ENCODE data around the gene DYDC2.

DNA sequence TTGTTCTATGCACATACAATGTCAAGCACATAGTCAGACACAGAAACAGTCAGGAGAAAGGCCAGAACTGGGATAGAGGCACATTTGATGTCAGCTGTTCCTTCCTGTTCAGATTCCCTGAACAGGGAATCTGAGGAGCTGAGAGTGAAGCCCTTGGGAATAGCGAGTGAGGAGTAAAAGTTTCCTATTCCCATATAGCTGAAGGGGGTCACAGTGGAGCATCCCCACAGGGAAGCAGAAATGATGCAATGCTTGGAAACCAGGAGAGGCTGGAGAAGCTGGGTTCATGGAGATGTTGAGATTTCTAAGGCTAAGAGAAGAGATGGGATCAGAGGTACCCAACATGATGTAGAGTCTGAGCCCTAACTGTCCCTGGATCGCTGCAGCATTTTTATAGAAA, 40.4 kb downstream of the DYDC2 start:
- TF ChIP-seq, protein P1, sequence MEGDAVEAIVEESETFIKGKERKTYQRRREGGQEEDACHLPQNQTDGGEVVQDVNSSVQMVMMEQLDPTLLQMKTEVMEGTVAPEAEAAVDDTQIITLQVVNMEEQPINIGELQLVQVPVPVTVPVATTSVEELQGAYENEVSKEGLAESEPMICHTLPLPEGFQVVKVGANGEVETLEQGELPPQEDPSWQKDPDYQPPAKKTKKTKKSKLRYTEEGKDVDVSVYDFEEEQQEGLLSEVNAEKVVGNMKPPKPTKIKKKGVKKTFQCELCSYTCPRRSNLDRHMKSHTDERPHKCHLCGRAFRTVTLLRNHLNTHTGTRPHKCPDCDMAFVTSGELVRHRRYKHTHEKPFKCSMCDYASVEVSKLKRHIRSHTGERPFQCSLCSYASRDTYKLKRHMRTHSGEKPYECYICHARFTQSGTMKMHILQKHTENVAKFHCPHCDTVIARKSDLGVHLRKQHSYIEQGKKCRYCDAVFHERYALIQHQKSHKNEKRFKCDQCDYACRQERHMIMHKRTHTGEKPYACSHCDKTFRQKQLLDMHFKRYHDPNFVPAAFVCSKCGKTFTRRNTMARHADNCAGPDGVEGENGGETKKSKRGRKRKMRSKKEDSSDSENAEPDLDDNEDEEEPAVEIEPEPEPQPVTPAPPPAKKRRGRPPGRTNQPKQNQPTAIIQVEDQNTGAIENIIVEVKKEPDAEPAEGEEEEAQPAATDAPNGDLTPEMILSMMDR (conservative IDR thresholded peaks at IDR 0.05; ENCODE audit: low read depth, low read length): no peak
- TF ChIP-seq, protein P2, sequence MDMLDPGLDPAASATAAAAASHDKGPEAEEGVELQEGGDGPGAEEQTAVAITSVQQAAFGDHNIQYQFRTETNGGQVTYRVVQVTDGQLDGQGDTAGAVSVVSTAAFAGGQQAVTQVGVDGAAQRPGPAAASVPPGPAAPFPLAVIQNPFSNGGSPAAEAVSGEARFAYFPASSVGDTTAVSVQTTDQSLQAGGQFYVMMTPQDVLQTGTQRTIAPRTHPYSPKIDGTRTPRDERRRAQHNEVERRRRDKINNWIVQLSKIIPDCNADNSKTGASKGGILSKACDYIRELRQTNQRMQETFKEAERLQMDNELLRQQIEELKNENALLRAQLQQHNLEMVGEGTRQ (IDR thresholded peaks at IDR 0.05; ENCODE audit: low read depth, low read length): no peak
- TF ChIP-seq FOS (IDR thresholded peaks at IDR 0.05; ENCODE audit: low read depth, low read length) (no peak), SMC3 (IDR thresholded peaks at IDR 0.05; ENCODE audit: low read depth, low read length) (no peak), RFX5 (IDR thresholded peaks at IDR 0.05; ENCODE audit: low read depth, low read length) (no peak), RAD21 (IDR thresholded peaks at IDR 0.05; ENCODE audit: low read length) (no peak), POLR2A (IDR thresholded peaks at IDR 0.05; ENCODE audit: low read depth, low read length) (no peak), RCOR1 (IDR thresholded peaks at IDR 0.05; ENCODE audit: insufficient replicate concordance, low read length) (no peak)
- TF ChIP-seq, protein P3, sequence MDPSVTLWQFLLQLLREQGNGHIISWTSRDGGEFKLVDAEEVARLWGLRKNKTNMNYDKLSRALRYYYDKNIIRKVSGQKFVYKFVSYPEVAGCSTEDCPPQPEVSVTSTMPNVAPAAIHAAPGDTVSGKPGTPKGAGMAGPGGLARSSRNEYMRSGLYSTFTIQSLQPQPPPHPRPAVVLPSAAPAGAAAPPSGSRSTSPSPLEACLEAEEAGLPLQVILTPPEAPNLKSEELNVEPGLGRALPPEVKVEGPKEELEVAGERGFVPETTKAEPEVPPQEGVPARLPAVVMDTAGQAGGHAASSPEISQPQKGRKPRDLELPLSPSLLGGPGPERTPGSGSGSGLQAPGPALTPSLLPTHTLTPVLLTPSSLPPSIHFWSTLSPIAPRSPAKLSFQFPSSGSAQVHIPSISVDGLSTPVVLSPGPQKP (IDR thresholded peaks at IDR 0.05; ENCODE audit: borderline replicate concordance, low read depth, low read length): no peak
